NCI-H128 (cell line): ENCODE measurements around the gene ARHGAP8.

Experiments used
- DNase-seq: peaks from one replicate; lab custom pipeline; 2025; ENCODE audit not compliant: unreplicated experiment; lab: John Stamatoyannopoulos, UW

The ARHGAP8 gene

DNA sequence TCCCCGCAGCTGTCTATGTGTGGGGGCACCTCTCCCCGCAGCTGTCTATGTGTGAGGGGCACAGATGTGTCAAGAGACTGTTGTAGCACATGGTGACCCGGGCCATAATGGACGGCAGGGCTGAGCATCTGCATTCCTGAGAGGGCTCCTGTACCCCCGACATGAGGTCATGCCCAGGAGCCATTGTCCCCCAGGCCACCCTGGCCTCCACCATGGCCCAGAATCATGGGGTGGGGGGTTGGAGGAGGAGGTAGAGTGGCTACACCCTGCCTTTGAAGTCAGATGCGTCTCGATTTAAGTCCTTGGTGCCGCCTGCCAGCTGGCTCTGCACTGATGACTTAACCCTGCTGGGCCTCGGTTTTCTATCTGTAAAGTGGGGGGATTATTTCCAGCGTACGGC is 49.1 kb downstream of the ARHGAP8 start:
- DNase-seq: no peak

DNA sequence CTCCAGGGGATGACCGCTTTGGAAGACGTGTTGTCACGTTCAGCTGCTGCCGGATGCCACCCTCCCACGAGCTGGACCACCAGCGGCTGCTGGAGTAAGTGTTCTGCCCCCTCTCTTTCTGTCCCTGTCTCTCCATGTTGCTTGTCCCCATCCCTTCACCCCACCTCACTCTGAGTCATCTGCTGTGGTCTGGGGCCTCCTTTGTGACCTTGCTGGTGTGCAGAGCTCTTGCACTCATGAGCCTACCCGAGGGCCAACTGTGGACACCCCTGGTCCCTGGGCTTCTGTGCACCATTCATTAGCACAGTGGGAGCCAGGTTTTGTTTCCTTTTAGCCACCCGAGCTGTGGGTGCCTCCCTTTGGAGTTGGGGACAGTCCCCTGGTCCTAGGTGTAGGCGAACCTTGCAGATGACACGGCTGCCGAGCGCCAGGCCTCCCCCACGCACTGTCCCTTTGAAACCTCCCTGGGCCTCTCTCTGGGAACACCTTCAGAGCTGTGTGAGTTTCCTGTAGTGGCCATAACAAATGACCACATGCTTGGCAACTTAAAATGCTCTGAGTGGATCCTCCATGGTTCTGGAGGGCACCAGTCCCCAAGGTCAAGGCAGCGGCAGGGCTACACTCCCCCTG is 49.8 kb downstream of the ARHGAP8 start:
- DNase-seq: no peak

DNA sequence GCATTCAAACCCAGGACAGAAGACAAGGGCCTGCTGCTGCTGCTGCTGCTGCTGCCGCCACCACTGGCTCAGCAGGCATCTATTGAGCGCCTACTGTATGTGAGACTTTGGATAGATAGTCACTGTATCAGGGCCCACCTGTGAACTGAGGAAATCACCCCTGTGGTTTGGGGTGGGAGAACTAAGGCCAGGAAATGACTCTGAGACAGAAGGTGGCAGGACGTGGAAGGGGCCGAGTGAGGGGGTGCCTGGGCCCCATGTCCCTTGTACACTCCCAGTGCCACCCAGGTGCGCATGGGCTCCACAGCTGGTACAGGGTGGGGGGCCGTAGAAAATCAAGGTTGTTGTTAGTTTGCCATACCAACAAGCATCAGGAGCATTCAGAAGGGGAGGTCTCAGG is 50.6 kb downstream of the ARHGAP8 start:
- DNase-seq: no peak

DNA sequence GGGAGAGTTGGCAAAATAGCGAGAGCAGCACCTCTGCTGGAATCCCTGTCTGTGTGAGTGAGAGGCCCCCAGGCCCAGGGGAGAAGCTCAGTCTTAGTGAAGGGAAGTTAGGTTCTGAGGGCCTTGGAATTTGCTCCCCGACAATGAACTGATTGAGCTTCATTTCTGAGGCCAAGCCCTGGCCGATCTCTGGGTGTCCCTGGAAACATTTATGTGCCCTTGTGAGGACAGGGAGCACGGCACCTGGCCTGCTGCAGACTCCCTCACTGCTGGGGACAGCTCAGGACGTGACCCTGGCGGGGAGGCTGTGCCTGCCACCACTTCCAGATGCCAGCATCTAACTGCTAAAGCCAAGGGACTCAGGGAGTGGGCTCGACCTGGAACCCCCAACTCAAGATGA is 52.0 kb downstream of the ARHGAP8 start:
- no peak for DNase-seq

DNA sequence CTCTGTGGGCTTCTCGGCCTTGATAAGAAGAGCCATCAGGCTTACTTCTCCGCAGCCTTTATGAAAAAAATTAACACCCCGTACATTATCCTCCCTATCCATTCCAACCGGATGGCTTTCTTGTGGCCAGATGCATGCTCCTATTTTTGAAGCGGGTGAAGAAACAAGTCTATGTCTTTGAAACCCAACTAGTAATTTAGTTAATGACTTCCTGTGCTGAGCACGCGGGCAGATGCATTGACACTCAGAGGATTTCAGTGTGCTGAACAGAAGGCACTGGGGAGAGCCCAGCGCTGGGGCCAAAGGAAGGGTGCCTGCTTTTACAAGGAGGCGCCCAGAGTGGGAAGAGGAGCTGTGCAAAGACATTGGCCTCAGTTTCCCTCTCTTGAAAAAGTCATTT is 53.3 kb downstream of the ARHGAP8 start:
- DNase-seq: no peak

DNA sequence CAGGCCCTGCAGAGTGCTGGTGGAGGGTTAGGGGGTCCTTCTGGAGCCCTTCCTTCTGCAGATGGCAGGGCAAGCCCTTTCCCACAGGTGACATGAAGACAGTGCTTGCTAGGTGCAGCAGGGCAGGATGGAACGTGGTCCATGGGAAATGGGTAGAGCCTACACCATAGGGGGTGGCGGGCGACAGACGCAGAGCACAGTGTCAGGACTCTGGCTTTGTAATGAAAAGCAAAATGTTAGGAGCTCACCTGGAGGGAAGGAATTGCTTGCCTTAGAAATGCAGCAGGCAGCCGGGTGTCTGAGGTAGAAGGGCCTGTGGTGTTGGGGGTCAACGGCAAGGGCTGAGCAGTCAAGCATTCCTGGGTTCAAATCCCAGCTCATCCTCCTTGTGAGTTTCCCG is 54.9 kb downstream of the ARHGAP8 start:
- DNase-seq: no peak

DNA sequence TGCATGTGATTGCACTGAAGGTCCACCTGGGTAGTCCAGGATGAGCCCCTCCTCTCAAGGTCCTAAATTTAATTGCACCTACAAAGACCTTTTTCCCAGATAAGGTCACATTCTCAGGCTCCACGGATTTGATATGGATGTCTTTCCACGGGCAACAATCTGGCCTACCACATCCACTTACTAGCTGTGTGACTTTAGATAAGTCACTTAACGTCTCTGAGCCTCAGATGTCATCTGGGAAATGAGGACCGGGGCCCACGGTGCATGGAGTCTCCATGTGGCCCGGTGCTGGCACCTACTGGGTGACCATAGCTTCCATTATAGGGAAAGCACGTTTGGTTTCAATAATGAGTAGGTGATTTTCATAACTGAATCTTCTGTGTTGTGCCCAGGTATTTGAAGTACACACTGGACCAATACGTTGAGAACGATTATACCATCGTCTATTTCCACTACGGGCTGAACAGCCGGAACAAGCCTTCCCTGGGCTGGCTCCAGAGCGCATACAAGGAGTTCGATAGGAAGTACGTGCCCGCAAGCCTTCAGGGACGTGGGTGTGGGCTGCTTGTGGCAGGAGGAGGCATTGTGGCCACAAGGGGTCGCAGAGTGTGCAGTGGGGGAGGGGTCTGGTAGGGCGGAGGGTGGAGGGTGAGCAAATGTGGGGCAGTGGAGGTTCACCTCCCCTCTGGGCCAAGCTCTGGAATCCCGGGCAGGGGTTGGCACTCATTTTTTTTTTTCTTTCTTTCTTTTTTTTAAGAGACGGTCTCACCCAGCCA is 55.7 kb downstream of the ARHGAP8 start:
- DNase-seq: no peak

DNA sequence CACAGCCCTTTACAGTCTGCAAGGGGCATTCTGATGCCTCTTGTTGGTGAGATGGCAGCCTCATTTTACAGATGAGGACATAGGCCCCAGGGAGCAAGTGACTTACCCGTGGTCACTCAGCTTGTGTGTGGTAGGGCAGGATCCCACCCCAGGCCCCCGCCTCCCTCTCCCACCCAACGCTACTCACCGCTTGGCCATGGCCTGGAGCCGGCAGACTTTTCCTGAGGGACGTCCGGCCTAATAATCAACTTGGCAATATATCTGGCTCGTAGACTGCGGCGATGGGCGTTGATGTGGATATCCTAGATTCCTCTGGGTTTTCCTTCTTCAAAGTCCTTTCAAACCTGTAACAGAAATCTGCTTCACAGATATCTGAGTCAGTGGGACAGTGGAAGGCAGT is 57.1 kb downstream of the ARHGAP8 start:
- DNase-seq: no peak

DNA sequence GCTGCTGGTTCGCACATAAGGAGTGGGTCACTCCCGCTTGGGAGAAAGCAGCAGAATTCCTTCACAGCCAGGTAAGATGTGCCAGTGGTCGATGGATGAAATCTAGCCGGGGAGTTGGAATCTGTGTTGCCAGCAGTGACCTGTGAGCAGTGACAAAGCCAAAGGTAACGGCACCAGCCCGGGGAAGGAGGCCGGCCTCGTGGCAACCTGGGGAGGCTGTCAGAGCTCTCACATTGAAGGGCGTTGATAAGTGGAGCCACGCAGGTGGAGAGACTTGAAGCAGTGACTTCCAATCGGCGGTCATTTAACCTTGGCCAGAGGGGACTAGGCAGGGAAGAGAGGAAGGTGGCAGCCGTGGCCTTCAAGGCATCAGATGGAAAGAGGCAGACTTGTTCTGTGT is 58.8 kb downstream of the ARHGAP8 start:
- no peak for DNase-seq

DNA sequence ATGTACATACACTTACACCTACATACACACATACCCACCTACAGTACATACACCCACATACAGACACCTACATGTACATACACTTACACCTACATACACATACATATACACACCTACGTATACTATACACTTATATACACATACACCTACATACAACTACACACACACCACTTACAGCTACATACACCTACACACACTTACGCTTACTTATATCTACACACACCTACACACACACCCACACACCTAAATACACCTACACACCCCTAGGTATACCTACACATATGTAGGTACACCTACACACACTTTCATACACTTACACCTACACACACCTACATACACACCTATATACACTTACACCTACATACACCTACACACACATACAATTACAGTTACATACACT is 61.0 kb downstream of the ARHGAP8 start:
- no peak for DNase-seq

DNA sequence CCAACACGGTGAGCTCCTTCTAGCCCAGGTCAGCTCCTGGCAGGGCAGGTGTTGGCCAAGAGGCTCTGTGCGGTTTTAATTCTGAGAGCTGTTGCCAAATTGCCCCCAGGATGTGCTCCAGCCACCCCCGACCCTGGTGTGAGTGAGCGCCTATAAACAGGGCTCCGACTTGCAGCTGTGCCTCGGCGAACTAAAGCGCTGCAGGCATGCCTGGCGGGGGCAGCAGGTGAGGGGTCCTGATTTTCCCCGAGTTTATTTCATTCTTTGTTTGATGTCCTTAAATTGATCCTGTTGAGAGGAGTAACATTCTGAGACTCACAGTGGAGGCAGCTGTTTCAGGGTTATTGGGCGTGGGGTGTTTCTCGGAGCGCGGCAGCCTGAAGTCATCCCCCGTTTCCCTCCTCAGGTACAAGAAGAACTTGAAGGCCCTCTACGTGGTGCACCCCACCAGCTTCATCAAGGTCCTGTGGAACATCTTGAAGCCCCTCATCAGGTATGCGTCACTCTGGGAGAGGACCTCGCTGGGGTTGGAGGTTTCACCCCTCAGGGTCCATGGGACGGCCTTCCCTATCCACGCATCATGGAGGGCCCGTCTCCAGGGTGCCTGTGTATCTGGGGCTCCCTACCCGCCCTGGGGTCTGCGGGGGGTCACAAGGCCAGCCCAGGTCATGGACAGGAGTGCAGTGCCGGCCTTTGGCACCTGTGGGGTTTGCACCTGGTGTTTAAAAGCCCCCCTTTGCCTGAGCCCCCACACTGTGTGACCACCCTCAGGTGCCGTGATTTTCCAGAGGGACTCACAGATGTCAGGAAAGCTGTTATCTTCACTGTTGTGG is 62.1 kb downstream of the ARHGAP8 start:
- no peak for DNase-seq

DNA sequence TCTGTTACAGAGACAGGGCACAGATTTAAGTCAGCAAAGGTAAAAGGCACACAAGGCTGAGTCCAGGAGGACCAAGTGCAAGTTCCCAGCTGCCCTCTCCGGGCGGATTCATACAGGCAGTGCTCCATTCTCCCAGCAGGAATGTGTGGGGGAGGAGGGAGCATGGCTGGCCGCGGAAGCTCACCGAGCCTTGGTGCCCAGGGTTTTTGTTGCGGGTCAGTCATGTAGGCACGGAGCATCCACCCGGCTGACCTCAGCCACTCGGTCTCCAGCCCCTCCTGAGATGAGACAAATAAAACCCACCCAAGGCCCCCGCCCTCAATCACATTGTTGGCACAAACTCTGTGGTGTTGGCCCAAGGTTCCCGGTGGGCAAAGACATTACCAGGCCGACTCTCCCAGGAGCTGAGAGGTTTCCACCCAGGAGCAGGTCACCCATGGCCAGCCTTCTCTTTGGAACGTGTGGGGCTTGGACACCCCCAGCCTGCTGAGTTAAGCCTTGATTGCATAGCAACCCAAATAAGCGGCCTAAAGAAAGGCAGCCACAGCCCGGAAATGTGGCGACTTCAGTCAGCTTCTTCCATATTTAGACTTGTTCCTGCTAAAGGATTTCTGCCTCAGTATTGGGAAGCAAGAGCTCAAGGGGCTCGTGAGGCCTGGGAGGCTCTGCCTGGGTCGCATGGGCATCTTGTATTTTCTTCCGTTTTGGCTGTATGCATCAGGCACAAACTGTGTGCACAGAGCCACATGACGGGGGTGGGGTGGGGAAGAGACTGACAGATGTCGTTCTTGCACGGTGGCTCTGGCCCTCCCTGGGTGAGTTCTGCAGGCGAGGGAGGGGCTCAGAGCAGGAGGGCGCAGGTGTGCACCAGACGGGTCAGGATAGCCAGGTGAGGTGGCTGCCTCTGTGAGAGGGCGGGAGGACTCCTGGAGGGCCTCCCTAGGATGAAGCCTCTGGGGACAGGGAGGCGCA is 63.0 kb downstream of the ARHGAP8 start:
- no peak for DNase-seq

DNA sequence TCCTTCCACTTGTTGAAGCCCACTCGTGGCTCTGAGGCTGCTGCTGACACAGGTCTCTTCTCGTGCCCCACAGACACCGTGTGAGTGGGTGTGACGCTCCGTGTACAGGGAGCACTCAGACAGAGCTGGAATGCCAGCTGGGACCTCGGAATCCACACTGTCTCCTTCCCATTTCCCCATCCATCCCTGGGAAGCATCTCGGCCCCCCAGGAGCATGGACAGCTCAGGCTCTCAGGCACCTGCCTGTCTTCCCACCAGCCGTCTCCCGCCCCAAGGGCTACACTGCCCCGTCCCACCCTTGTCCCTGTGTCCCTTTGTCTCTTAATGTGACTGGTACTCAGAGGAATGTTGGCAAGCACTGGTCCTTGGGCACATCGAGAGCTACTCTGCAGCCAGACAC is 63.8 kb downstream of the ARHGAP8 start:
- DNase-seq: no peak

DNA sequence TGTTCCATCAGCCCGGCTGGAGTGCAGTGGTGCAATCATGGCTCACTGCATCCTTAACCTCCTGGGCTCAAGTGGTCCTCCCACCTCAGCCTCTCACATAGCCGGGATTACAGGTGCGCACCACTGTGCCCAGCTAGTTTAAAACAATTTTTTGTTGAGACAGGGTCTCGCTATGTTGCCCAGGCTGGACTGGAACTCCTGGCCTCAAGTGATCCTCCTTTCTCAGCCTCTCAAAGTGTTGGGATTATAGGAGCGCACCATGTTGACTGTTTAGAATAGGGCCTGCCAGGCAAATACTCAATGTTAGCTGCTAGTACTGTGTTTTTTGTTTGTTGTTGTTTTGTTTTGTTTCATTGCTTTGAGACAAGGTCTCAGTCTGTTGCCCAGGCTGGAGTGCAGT is 66.4 kb downstream of the ARHGAP8 start:
- no peak for DNase-seq

DNA sequence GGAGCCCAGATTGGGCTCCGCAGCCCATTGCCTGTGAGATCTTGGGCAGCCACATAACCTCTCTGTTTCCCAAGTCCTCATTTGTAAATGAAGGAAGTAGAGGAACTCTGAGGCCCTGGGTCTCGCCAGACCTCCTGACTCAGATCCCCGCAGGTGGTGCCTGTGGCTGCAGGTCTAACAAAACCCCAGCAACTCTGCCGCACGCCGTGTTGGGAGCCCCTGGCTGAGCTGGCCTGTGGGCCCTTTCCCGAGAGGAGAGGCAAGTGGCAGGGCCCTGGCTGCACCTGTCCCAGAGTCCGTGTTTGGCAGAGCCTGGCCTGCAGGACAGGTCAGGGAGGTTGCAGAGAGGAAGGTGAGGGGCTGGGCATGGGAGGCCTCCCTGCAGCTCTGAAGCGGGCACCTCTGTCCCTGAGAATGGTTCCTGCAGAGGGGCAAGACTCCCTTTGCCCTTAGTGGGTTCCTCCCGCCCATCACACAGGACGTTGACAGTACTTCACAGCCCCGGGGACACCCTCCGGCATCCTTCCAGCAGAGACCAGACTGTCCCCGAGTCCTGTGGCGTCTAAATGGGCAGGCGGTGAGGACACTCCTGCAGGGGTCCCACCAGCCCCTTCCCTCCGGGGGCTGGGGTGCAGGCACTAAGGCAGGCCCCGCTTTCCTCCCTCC is 67.7 kb downstream of the ARHGAP8 start:
- DNase-seq: no peak

DNA sequence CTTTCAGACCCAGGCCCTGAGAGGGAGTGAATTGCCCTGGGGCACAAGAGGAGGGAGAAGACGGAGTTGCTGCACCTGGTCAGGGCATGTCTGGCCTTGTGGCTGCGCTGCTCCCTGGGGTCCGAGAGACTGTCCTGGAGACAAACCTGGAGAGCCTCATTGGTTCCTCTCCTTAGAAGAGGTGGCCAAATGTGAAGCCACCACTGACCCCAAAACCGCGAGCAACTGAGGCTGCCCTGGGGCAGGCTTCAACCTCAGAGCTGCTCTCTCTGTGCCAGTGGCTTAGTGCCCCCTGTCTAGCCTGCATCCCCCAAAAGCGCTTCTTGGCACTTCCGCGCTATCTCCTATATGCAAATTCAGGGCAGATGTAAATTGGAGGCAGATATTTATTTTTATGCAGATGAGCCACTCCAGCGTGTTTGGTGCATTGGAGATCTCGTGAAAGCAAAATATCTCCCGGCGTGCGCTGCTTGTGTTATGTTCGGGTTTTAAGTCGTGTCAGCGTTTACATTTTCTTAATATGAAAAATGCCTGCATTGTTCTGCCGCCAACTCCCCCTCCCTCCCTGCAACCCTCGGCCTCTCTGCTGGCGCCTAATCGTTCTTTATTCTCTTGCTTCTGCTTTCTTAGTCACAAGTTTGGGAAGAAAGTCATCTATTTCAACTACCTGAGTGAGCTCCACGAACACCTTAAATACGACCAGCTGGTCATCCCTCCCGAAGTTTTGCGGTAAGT is 69.5 kb downstream of the ARHGAP8 start:
- no peak for DNase-seq

DNA sequence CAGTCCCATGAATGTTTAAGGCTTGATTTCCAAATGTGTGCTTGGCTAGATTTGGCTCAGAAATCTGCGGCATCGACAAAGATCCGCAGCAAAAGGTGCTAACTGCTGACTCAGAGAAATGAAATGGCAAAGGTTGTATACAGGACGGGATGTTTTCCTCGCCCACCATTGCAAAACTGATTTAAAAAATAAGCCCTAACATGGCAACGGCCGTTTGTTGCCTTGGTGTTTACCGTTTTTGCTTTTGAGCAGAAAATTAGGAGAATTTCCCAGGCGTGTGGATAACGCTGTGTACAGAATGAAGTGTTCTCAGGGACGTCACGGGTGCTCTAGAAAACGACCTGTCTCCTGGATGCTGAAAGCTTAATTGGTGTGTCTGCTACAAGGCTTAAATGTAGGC is 70.2 kb downstream of the ARHGAP8 start:
- DNase-seq: no peak

DNA sequence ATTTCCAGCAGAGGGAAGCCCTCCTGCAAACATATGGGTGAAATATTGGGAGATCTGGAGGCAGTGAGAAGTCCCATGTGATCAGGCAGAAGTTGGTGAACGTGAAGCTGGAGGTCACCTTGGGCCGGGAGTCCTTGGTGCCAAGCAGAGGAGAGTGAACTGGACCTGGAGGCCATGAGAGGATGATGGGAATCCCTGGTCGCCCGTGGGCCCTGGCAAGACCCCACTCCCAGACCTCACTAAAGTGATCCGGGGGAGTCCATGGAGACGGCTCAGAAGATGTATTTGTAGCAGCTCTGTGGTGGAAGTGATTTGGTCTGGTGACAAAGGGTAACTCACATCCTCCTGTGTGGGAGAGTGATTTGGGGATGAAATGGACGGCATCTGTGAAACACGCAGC is 71.0 kb downstream of the ARHGAP8 start:
- DNase-seq: no peak

DNA sequence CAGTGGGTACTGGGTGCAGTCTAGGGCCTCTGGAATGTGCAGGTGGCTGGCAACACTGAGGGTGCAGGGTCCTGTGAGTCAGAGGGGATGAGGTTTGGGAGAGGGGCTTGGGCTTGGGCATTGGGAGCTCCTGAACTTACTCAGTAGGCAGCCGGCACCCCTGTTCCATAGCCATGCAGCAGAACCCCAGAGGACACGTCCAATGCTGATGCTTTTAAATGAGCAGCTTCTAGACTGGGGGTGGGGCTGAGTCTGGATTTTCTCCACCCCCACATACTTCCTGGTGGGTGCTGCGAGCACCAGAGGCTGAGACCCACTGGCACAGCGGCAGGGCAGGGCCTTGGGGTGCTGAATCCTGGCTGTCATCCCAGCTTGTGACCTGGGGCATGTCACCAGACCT is 71.4 kb downstream of the ARHGAP8 start:
- DNase-seq: no peak

DNA sequence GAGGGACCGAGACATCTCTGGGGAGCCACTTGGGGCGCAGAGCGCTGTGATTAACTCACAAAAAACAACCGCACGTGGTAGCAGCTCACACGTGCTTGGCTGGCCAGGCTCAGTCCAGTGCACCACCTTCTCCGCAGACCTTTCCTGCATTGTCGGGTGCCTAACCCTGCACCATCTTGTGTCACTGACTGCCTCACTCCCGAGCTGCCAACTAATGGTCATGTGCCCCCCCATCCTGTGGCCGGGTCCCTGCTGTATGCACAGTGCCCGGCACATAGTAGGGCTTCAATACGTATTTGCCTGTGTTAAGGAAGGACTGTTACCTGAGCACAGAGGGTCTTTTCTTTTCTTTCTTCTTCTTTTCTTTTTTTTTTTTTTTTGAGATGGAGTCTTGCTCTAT is 71.9 kb downstream of the ARHGAP8 start:
- DNase-seq: no peak
